Brain microvascular endothelial cell (primary cell): ENCODE data around the gene PCNA.
A peak's percentile ranks its signal among the peaks of the same experiment; 100 is the strongest.

Experiments used
- DNase-seq: peaks from one replicate; pipeline ENCODE4 v3.0.0-alpha.2; 2020
- H3K27ac ChIP-seq: fragments of 250-450 bp; sonication (Bioruptor Pico); 2 replicates; pipeline ENCODE4 v1.5.1; 2020; ENCODE audit warnings: mild to moderate bottlenecking, moderate library complexity
- H3K27me3 ChIP-seq: fragments of 250-450 bp; sonication (Bioruptor Pico); replicated peaks from 2 replicates; pipeline ENCODE4 v1.5.1; 2020; ENCODE audit warnings: mild to moderate bottlenecking
- H3K36me3 ChIP-seq: fragments of 250-450 bp; sonication (Bioruptor Pico); replicated peaks from 2 replicates; pipeline ENCODE4 v1.5.1; 2020; ENCODE audit warnings: mild to moderate bottlenecking
- H3K4me3 ChIP-seq: 2 replicates; pipeline ENCODE4 v1.5.1; 2011; ENCODE audit warnings: low read depth, mild to moderate bottlenecking, control low read depth, low read length, moderate library complexity
- in situ Hi-C: cut with HindIII; loops from 2 replicates; pipeline ENCODE4 v1.10.0; 2017; ENCODE audit warnings: low sequenced_read_pairs, low pct_ligation_motif_present
- TF ChIP-seq, protein P1 (sequence below): IDR thresholded peaks from 2 replicates; pipeline ENCODE4 v1.5.1; 2011; ENCODE audit warnings: low read depth, mild to moderate bottlenecking, moderate library complexity, low read length, control low read depth, inconsistent platforms; ENCODE audit errors: missing control alignments

Gene PCNA

DNA sequence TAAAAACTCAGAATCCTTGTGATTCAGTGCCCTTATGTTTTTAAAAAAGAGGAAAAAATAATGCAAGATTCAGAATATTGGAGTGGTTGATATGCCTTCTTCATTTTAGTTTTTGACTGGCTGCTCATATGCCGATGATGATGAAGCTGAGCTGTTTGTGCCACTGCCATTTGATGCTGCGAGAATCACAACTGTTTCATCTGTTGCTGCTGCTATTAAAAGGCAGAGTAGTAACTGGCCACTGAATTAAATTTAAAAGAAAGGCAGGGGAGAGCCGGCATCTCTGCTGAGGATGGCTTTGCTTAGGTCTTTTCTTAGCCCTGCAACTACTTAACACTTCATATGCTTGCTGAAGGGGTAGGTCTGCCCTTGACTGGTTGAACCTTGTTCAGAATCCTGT lies 40.2 kb upstream of the PCNA start:
- Histone ChIP-seq H3K36me3 (no peaks in the 10 kb centered on the region), H3K4me3 (no peak overlapping the region), H3K27me3 (no peaks in the 10 kb centered on the region), H3K27ac (no peak overlapping the region)
- no peak for DNase-seq
- TF ChIP-seq, protein P1, sequence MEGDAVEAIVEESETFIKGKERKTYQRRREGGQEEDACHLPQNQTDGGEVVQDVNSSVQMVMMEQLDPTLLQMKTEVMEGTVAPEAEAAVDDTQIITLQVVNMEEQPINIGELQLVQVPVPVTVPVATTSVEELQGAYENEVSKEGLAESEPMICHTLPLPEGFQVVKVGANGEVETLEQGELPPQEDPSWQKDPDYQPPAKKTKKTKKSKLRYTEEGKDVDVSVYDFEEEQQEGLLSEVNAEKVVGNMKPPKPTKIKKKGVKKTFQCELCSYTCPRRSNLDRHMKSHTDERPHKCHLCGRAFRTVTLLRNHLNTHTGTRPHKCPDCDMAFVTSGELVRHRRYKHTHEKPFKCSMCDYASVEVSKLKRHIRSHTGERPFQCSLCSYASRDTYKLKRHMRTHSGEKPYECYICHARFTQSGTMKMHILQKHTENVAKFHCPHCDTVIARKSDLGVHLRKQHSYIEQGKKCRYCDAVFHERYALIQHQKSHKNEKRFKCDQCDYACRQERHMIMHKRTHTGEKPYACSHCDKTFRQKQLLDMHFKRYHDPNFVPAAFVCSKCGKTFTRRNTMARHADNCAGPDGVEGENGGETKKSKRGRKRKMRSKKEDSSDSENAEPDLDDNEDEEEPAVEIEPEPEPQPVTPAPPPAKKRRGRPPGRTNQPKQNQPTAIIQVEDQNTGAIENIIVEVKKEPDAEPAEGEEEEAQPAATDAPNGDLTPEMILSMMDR: no peak
- in situ Hi-C loops: no loop called here

- in situ Hi-C loops: no loop called here
- H3K27me3 ChIP-seq: no peaks in the 10 kb centered on the region
- no peaks in the 10 kb centered on the region for H3K36me3 ChIP-seq
- TF ChIP-seq, protein P1: no peak
- peak overlapping the region; percentile 10 for H3K27ac ChIP-seq
- no peak overlapping the region for H3K4me3 ChIP-seq
- peak; percentile 36 for DNase-seq
Measured at GRCh38 chr20:5156675-5157448, 37.1 kb upstream of the PCNA start.

DNA sequence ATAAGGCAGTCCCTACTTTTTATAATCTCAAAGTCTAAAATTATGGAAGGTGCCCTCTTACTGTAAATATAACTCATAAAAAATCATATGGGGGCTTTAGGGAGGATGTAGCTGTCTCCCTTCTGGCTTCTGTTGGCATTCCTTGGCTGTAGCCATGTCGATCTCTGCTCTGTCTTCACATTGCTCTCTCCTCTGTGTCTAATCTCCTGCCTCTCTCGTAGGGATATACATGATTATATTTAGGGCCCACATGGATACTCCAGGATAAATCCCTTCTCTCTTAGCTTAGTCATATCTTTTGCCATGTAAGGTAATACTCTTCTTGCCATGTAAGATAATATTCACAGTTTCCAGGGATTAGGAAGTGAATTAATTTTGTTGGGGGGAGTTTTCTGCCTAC lies 35.6 kb upstream of the PCNA start:
- no peak overlapping the region for H3K4me3 ChIP-seq
- no peak overlapping the region for H3K27ac ChIP-seq
- no peaks in the 10 kb centered on the region for H3K27me3 ChIP-seq
- in situ Hi-C loops: no loop called here
- TF ChIP-seq, protein P1: no peak
- H3K36me3 ChIP-seq: no peaks in the 10 kb centered on the region
- no peak for DNase-seq

GRCh38 chr20:5154543-5154925 lies 34.8 kb upstream of the PCNA start:
- Histone ChIP-seq H3K4me3 (no peak overlapping the region), H3K27me3 (no peaks in the 10 kb centered on the region), H3K36me3 (no peaks in the 10 kb centered on the region), H3K27ac (no peak overlapping the region)
- in situ Hi-C loops: no loop called here
- no peak for DNase-seq
- TF ChIP-seq, protein P1: no peak

DNA sequence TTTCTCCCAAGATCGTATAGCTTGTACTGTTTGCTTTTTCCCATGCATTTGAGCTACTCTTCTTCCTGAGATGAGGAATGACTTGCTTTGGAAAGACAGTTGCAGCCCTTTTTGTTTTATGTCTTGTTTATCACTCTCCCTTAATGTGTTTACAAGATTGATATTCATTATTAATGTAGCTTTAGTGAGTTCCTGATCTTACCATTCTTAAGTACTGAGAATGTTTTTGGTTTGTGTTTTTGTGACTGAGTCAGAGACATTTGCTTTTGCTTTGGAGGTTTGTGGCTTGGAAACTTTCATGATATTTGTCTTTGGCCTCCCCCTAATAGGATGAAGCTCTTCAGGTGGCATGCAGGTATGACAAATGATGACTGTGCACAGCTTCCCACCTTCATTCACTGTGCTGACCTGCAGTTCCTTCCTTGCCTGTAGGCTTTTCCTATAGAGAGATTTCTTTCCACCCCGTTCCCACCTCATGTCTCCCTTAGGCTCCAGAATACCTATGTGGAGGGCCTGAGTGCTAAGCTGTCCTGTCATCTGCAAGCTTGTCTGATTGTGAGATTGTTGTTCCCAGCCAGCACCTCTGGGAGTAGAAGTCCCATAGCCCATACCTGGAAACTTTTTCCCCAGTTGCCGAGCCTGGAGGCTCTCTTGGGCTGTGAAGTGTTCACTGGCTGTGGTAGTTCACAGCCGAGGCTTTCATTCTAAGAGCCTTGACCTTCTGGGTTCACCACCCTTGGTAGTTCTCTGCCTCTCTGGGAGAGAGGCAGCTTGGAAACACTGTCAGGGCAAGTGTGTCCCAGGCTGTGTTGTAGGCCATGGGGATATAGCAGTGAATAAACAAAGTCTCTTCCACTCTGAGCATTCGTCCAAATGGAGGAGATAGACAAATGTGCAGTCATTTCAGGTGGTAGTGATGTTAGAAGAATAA lies 34.1 kb upstream of the PCNA start:
- no peaks in the 10 kb centered on the region for H3K27me3 ChIP-seq
- H3K27ac ChIP-seq: no peak overlapping the region
- no peak for DNase-seq
- H3K36me3 ChIP-seq: no peaks in the 10 kb centered on the region
- in situ Hi-C loops: no loop called here
- TF ChIP-seq, protein P1: no peak
- no peak overlapping the region for H3K4me3 ChIP-seq
